ENCODE data around the gene SVIP. TPM values are rescaled to one million over a fixed set of nuclear protein-coding genes. Genes with fewer than 3 reads are reported as not detected.

Gene SVIP
- total and polyA plus RNA-seq, 7 donors, result 6.9 to 17.1 (median 12.2) TPM

GRCh38 chr11:22869325-22869724 is 39.7 kb upstream of the SVIP start:
- Histone ChIP-seq H3K27me3 (no peaks in the 10 kb centered on the region), H3K9me3 (no peaks in the 10 kb centered on the region), H3K36me3 (no peaks in the 10 kb centered on the region), H3K27ac (no peak overlapping the region), H3K4me1 (no peaks in the 10 kb centered on the region), H3K4me3 (no peak overlapping the region)
- intact Hi-C loops (cut with DNase I), result no loop called here
- no peak for DNase-seq
- no peak for TF ChIP-seq POLR2AphosphoS5 (IDR thresholded peaks at IDR 0.05)
- TF ChIP-seq POLR2A (IDR thresholded peaks at IDR 0.05), result no peak
- TF ChIP-seq, protein P1, sequence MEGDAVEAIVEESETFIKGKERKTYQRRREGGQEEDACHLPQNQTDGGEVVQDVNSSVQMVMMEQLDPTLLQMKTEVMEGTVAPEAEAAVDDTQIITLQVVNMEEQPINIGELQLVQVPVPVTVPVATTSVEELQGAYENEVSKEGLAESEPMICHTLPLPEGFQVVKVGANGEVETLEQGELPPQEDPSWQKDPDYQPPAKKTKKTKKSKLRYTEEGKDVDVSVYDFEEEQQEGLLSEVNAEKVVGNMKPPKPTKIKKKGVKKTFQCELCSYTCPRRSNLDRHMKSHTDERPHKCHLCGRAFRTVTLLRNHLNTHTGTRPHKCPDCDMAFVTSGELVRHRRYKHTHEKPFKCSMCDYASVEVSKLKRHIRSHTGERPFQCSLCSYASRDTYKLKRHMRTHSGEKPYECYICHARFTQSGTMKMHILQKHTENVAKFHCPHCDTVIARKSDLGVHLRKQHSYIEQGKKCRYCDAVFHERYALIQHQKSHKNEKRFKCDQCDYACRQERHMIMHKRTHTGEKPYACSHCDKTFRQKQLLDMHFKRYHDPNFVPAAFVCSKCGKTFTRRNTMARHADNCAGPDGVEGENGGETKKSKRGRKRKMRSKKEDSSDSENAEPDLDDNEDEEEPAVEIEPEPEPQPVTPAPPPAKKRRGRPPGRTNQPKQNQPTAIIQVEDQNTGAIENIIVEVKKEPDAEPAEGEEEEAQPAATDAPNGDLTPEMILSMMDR (IDR thresholded peaks at IDR 0.05), result no peak
- no peak for TF ChIP-seq EP300 (IDR thresholded peaks at IDR 0.05)
- WGBS, 2 donors, result 87 to 94% methylated on average over 3 of the region's 3 CpGs

- Histone ChIP-seq H3K9me3 (no peaks in the 10 kb centered on the region), H3K27me3 (no peaks in the 10 kb centered on the region), H3K4me1 (no peaks in the 10 kb centered on the region), H3K27ac (no peak within 1 kb of the TSS), H3K4me3 (no peak within 1 kb of the TSS), H3K36me3 (no peaks in the 10 kb centered on the region)
- intact Hi-C loops (cut with DNase I), result no loop called here
- 92 to 94% methylated on average over 4 of the region's 4 CpGs for WGBS, 2 donors
- TF ChIP-seq POLR2A (IDR thresholded peaks at IDR 0.05) (no peak), POLR2AphosphoS5 (IDR thresholded peaks at IDR 0.05) (no peak), EP300 (IDR thresholded peaks at IDR 0.05) (no peak)
- DNase-seq, result no peak
Measured at GRCh38 chr11:22860241-22860640, 30.6 kb upstream of the SVIP start, which contains the start of gene CCDC179. Gene CCDC179, minus strand, starts transcription at chr11:22860474. Its CDS starts 53 bp downstream, at chr11:22860421.

GRCh38 chr11:22859756-22860155 is 30.2 kb upstream of the SVIP start:
- no peaks in the 10 kb centered on the region for H3K9me3 ChIP-seq
- DNase-seq, result no peak
- intact Hi-C loops (cut with DNase I), result no loop called here
- no peaks in the 10 kb centered on the region for H3K27me3 ChIP-seq
- no peak overlapping the region for H3K27ac ChIP-seq
- no peaks in the 10 kb centered on the region for H3K36me3 ChIP-seq
- H3K4me1 ChIP-seq, result no peaks in the 10 kb centered on the region
- TF ChIP-seq EP300 (IDR thresholded peaks at IDR 0.05) (no peak), POLR2A (IDR thresholded peaks at IDR 0.05) (no peak), POLR2AphosphoS5 (IDR thresholded peaks at IDR 0.05) (no peak)
- TF ChIP-seq, protein P1 (IDR thresholded peaks at IDR 0.05), result no peak
- H3K4me3 ChIP-seq, result no peak overlapping the region
- 79 to 92% methylated on average over 6 of the region's 6 CpGs for WGBS, 2 donors

GRCh38 chr11:22851477-22851876 is 21.9 kb upstream of the SVIP start:
- peaks cover 0 to 3% (median 0%) of the 10 kb centered on the region in 4 donors for H3K9me3 ChIP-seq
- H3K4me3 ChIP-seq, result no peak overlapping the region
- H3K4me1 ChIP-seq, result no peaks in the 10 kb centered on the region
- H3K27ac ChIP-seq, result no peak overlapping the region
- TF ChIP-seq POLR2A (IDR thresholded peaks at IDR 0.05), result no peak
- TF ChIP-seq POLR2AphosphoS5 (IDR thresholded peaks at IDR 0.05), result no peak
- TF ChIP-seq EP300 (IDR thresholded peaks at IDR 0.05), result no peak
- TF ChIP-seq, protein P1 (IDR thresholded peaks at IDR 0.05), result no peak
- H3K36me3 ChIP-seq, result no peaks in the 10 kb centered on the region
- no peak for DNase-seq
- intact Hi-C loops (cut with DNase I), result no loop called here
- H3K27me3 ChIP-seq, result no peaks in the 10 kb centered on the region

GRCh38 chr11:22846726-22847125 is 17.1 kb upstream of the SVIP start:
- no peak for DNase-seq
- TF ChIP-seq POLR2A (IDR thresholded peaks at IDR 0.05), result no peak
- TF ChIP-seq POLR2AphosphoS5 (IDR thresholded peaks at IDR 0.05), result no peak
- TF ChIP-seq EP300 (IDR thresholded peaks at IDR 0.05), result no peak
- TF ChIP-seq, protein P1 (IDR thresholded peaks at IDR 0.05), result no peak
- Histone ChIP-seq H3K4me3 (no peak overlapping the region), H3K27me3 (no peaks in the 10 kb centered on the region), H3K4me1 (no peaks in the 10 kb centered on the region), H3K27ac (no peak overlapping the region), H3K9me3 (no peaks in the 10 kb centered on the region), H3K36me3 (no peaks in the 10 kb centered on the region)
- intact Hi-C loops (cut with DNase I), result no loop called here
- WGBS, 2 donors, result 89 to 96% methylated on average over 1 of the region's 1 CpG
